HepG2 (cell line): ENCODE results near the gene TMEFF1. TPM values are rescaled to one million over a fixed set of nuclear protein-coding genes. Genes with fewer than 3 reads are reported as not detected.

ENCODE experiments used
- AGO1 ChIP-seq: fragments of 200-400 bp; formaldehyde crosslinking; IDR thresholded peaks from 2 replicates; pipeline ENCODE4 v1.6.1; 2017; ENCODE audit warnings: mild to moderate bottlenecking, low read depth, low read length, moderate library complexity; ENCODE audit not compliant: poor library complexity, severe bottlenecking
- CBFB ChIP-seq: sonication (generic); formaldehyde crosslinking; IDR thresholded peaks from 2 replicates; pipeline ENCODE4 v1.4.0; 2020; ENCODE audit warnings: missing genetic modification reagents
- GABPB1 ChIP-seq: IDR thresholded peaks from 2 replicates; pipeline ENCODE4 v1.6.1; 2016; ENCODE audit warnings: mild to moderate bottlenecking, missing genetic modification reagents, moderate library complexity, missing compliant biosample characterization
- KDM2A ChIP-seq: sonication (generic); formaldehyde crosslinking; IDR thresholded peaks from 2 replicates; pipeline ENCODE4 v1.4.0; 2020; ENCODE audit warnings: low read depth, missing genetic modification reagents, borderline replicate concordance
- MZF1 ChIP-seq: sonication (generic); formaldehyde crosslinking; IDR thresholded peaks from 2 replicates; pipeline ENCODE4 v1.8.1; 2023; ENCODE audit warnings: mild to moderate bottlenecking, missing genetic modification reagents, borderline replicate concordance
- ONECUT2 ChIP-seq: sonication (generic); formaldehyde crosslinking; IDR thresholded peaks from 2 replicates; pipeline ENCODE4 v1.4.0; 2020; ENCODE audit warnings: missing genetic modification reagents
- POLR2G ChIP-seq: fragments of 200-400 bp; formaldehyde crosslinking; IDR thresholded peaks from 2 replicates; pipeline ENCODE4 v1.6.1; 2018; ENCODE audit warnings: mild to moderate bottlenecking, low read depth, low read length, moderate library complexity
- ZFY ChIP-seq: sonication (generic); formaldehyde crosslinking; IDR thresholded peaks from 2 replicates; pipeline ENCODE4 v1.4.0; 2020; ENCODE audit warnings: missing genetic modification reagents
- ZNF292 ChIP-seq: sonication (generic); formaldehyde crosslinking; IDR thresholded peaks from 2 replicates; pipeline ENCODE4 v1.8.1; 2022; ENCODE audit warnings: mild to moderate bottlenecking, low read depth, missing genetic modification reagents, borderline replicate concordance
- ZNF562 ChIP-seq: sonication (generic); formaldehyde crosslinking; IDR thresholded peaks from 2 replicates; pipeline ENCODE4 v1.8.0; 2022; ENCODE audit warnings: missing genetic modification reagents, borderline replicate concordance
- ZNF776 ChIP-seq: sonication (generic); formaldehyde crosslinking; IDR thresholded peaks from 2 replicates; pipeline ENCODE4 v1.4.0; 2020; ENCODE audit warnings: mild to moderate bottlenecking, missing genetic modification reagents
- polyA plus RNA-seq, 8 experiments: library from polyadenylated mRNA; depleted of rRNA in 3 of 8; stranded (reverse) in 7 of 8; unstranded in 1 of 8; fragments of >200 nt; fragmentation: Illumina TruSeq in 4 of 8; extraction: Trizol in 4 of 8; gene quantifications; 2 replicates each; pipeline versions ENCODE4 v1.2.1 to v1.2.3, GENCODE V29; 2011 to 2016; ENCODE audit warnings: low read depth in 4 of 8, missing spikeins in 1 of 8, mixed read lengths in 1 of 8; ENCODE audit not compliant: insufficient read depth in 1 of 8
- total RNA-seq, 5 experiments: library from RNA; depleted of rRNA; stranded (reverse); fragments of >200 nt; fragmentation: Illumina TruSeq; extraction: Trizol; gene quantifications; 2 replicates each; pipeline ENCODE4 v1.2.3, GENCODE V29; 2016; ENCODE audit warnings: low read depth in 1 of 5
- TF ChIP-seq, protein P1 (sequence below): sonication (generic); formaldehyde crosslinking; IDR thresholded peaks from 2 replicates; pipeline ENCODE4; 2020; ENCODE audit warnings: missing genetic modification reagents, mild to moderate bottlenecking, borderline replicate concordance
- TF ChIP-seq, protein P2 (sequence below): sonication (generic); formaldehyde crosslinking; IDR thresholded peaks from 2 replicates; pipeline ENCODE4 v1.4.0; 2020; ENCODE audit warnings: mild to moderate bottlenecking, missing genetic modification reagents
- TF ChIP-seq, protein P3 (sequence below): sonication (generic); formaldehyde crosslinking; IDR thresholded peaks from 2 replicates; pipeline ENCODE4 v1.5.0; 2020; ENCODE audit warnings: mild to moderate bottlenecking, missing genetic modification reagents, borderline replicate concordance
- TF ChIP-seq, protein P4 (sequence below): sonication (generic); formaldehyde crosslinking; IDR thresholded peaks from 2 replicates; pipeline ENCODE4 v1.9.0; 2022; ENCODE audit warnings: missing genetic modification reagents, mild to moderate bottlenecking, borderline replicate concordance

Gene TMEFF1
- total and polyA plus RNA-seq, 2 of the 13 experiments (the other 11 are each of a cell fraction or from before 2014, with no cell fraction given), result 0.87 to 1.9 TPM

DNA sequence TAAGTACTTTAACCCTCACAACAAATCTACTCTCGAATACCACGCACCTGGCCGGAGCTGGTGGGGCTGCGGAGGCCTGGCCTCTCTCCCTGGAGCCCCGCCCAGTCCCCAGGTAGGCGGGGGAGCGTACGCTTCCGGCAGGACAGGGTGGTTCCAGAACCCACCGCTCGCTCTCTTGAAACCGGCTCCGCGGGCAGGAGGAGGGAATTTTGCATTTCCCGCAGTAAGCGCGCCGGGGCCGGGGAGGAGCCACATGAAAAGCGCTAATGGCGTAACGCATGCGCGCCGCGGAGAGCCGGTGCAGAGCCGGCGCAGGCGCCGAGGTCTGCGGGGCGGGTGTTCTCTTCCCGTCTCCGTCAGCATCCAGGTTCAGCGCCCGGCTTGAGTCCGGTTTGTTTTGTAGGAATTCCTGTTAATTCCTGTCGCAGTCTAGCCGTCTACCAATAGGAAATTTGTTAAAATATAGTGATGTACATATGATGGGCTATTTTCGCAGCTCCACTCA, 125.7 kb downstream of the TMEFF1 start (continued):
- TF ChIP-seq, protein P1, sequence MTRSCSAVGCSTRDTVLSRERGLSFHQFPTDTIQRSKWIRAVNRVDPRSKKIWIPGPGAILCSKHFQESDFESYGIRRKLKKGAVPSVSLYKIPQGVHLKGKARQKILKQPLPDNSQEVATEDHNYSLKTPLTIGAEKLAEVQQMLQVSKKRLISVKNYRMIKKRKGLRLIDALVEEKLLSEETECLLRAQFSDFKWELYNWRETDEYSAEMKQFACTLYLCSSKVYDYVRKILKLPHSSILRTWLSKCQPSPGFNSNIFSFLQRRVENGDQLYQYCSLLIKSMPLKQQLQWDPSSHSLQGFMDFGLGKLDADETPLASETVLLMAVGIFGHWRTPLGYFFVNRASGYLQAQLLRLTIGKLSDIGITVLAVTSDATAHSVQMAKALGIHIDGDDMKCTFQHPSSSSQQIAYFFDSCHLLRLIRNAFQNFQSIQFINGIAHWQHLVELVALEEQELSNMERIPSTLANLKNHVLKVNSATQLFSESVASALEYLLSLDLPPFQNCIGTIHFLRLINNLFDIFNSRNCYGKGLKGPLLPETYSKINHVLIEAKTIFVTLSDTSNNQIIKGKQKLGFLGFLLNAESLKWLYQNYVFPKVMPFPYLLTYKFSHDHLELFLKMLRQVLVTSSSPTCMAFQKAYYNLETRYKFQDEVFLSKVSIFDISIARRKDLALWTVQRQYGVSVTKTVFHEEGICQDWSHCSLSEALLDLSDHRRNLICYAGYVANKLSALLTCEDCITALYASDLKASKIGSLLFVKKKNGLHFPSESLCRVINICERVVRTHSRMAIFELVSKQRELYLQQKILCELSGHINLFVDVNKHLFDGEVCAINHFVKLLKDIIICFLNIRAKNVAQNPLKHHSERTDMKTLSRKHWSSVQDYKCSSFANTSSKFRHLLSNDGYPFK (CRISPR knock-in tag), result peak; percentile 40; the same call in 1 of the 2 replicates
- TF ChIP-seq KDM2A (CRISPR knock-in tag) (peak; percentile 50; the same call in 1 of the 2 replicates), POLR2G (peak; percentile 56; the same call in 1 of the 2 replicates), ZNF776 (CRISPR knock-in tag) (0 out of 2 replicates have a peak, but pooled peaks have one; percentile 23), GABPB1 (peak; percentile 81), ZNF292 (CRISPR knock-in tag) (0 out of 2 replicates have a peak, but pooled peaks have one; percentile 24), ZFY (CRISPR knock-in tag) (peak; percentile 16; the same call in 1 of the 2 replicates), CBFB (CRISPR knock-in tag) (peak; percentile 17; the same call in 1 of the 2 replicates), ZNF562 (CRISPR knock-in tag) (no peak), ONECUT2 (no peak), MZF1 (CRISPR knock-in tag) (no peak), AGO1 (peak; percentile 99)
- TF ChIP-seq, protein P2, sequence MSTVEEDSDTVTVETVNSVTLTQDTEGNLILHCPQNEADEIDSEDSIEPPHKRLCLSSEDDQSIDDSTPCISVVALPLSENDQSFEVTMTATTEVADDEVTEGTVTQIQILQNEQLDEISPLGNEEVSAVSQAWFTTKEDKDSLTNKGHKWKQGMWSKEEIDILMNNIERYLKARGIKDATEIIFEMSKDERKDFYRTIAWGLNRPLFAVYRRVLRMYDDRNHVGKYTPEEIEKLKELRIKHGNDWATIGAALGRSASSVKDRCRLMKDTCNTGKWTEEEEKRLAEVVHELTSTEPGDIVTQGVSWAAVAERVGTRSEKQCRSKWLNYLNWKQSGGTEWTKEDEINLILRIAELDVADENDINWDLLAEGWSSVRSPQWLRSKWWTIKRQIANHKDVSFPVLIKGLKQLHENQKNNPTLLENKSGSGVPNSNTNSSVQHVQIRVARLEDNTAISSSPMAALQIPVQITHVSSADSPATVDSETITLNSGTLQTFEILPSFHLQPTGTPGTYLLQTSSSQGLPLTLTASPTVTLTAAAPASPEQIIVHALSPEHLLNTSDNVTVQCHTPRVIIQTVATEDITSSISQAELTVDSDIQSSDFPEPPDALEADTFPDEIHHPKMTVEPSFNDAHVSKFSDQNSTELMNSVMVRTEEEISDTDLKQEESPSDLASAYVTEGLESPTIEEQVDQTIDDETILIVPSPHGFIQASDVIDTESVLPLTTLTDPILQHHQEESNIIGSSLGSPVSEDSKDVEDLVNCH (CRISPR knock-in tag), result no peak
- TF ChIP-seq, protein P3, sequence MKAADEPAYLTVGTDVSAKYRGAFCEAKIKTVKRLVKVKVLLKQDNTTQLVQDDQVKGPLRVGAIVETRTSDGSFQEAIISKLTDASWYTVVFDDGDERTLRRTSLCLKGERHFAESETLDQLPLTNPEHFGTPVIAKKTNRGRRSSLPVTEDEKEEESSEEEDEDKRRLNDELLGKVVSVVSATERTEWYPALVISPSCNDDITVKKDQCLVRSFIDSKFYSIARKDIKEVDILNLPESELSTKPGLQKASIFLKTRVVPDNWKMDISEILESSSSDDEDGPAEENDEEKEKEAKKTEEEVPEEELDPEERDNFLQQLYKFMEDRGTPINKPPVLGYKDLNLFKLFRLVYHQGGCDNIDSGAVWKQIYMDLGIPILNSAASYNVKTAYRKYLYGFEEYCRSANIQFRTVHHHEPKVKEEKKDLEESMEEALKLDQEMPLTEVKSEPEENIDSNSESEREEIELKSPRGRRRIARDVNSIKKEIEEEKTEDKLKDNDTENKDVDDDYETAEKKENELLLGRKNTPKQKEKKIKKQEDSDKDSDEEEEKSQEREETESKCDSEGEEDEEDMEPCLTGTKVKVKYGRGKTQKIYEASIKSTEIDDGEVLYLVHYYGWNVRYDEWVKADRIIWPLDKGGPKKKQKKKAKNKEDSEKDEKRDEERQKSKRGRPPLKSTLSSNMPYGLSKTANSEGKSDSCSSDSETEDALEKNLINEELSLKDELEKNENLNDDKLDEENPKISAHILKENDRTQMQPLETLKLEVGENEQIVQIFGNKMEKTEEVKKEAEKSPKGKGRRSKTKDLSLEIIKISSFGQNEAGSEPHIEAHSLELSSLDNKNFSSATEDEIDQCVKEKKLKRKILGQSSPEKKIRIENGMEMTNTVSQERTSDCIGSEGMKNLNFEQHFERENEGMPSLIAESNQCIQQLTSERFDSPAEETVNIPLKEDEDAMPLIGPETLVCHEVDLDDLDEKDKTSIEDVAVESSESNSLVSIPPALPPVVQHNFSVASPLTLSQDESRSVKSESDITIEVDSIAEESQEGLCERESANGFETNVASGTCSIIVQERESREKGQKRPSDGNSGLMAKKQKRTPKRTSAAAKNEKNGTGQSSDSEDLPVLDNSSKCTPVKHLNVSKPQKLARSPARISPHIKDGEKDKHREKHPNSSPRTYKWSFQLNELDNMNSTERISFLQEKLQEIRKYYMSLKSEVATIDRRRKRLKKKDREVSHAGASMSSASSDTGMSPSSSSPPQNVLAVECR (CRISPR knock-in tag), result peak; percentile 76; the same call in 1 of the 2 replicates
- TF ChIP-seq, protein P4, sequence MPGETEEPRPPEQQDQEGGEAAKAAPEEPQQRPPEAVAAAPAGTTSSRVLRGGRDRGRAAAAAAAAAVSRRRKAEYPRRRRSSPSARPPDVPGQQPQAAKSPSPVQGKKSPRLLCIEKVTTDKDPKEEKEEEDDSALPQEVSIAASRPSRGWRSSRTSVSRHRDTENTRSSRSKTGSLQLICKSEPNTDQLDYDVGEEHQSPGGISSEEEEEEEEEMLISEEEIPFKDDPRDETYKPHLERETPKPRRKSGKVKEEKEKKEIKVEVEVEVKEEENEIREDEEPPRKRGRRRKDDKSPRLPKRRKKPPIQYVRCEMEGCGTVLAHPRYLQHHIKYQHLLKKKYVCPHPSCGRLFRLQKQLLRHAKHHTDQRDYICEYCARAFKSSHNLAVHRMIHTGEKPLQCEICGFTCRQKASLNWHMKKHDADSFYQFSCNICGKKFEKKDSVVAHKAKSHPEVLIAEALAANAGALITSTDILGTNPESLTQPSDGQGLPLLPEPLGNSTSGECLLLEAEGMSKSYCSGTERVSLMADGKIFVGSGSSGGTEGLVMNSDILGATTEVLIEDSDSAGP, result peak; percentile 37; the same call in 1 of the 2 replicates
